Right atrium auricular region (tissue), 2 donors: ENCODE results near the gene VPS36. TPM values are rescaled to one million over a fixed set of nuclear protein-coding genes. Genes with fewer than 3 reads are reported as not detected.

Experiments used
- DNase-seq: peaks from one replicate; pipeline ENCODE4 v3.0.0-alpha.2; 2019; ENCODE audit warnings: low spot score
- H3K27ac ChIP-seq, 2 donors: fragments of 200-600 bp; sonication (generic); 1 replicate in 1 of 2; 2 replicates in 1 of 2; pipeline ENCODE4 v1.5.1; 2016 to 2019
- H3K27me3 ChIP-seq, 2 donors: fragments of 200-600 bp; sonication (generic); one replicate each; pipeline versions ENCODE4 v1.5.1 to v1.6.0; 2017 to 2019
- H3K36me3 ChIP-seq: fragments of 200-600 bp; sonication (generic); one replicate; pipeline ENCODE4 v1.5.1; 2016
- H3K4me1 ChIP-seq, 2 donors: fragments of 200-600 bp; sonication (generic); one replicate each; pipeline versions ENCODE4 v1.5.1 to v1.6.0; 2017 to 2019
- H3K4me3 ChIP-seq, 2 donors: fragments of 200-600 bp; sonication (generic); 1 replicate in 1 of 2; 2 replicates in 1 of 2; pipeline ENCODE4 v1.5.1; 2017 to 2019; ENCODE audit warnings: mild to moderate bottlenecking in 1 of 2, moderate library complexity in 1 of 2
- H3K9me3 ChIP-seq, 2 donors: fragments of 200-600 bp; sonication (generic); one replicate each; pipeline ENCODE4 v1.5.1; 2019
- total RNA-seq, 2 donors: library from RNA; depleted of rRNA; stranded (reverse); fragments of >200 nt; gene quantifications; one replicate each; pipeline ENCODE4 v1.1.0, GENCODE V29; 2016
- TF ChIP-seq, protein P1 (sequence below), 2 donors: fragments of 200-600 bp; sonication (generic); IDR thresholded peaks; one replicate each; pipeline ENCODE4 v1.5.1; 2019; ENCODE audit warnings: antibody characterized with exemption in 2 of 2

VPS36 gene
- total RNA-seq, 2 donors from 2014 or later = 28.3 to 61.3 TPM

GRCh38 chr13:52366291-52366690 lies 84.1 kb downstream of the VPS36 start:
- TF ChIP-seq, protein P1, sequence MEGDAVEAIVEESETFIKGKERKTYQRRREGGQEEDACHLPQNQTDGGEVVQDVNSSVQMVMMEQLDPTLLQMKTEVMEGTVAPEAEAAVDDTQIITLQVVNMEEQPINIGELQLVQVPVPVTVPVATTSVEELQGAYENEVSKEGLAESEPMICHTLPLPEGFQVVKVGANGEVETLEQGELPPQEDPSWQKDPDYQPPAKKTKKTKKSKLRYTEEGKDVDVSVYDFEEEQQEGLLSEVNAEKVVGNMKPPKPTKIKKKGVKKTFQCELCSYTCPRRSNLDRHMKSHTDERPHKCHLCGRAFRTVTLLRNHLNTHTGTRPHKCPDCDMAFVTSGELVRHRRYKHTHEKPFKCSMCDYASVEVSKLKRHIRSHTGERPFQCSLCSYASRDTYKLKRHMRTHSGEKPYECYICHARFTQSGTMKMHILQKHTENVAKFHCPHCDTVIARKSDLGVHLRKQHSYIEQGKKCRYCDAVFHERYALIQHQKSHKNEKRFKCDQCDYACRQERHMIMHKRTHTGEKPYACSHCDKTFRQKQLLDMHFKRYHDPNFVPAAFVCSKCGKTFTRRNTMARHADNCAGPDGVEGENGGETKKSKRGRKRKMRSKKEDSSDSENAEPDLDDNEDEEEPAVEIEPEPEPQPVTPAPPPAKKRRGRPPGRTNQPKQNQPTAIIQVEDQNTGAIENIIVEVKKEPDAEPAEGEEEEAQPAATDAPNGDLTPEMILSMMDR (IDR thresholded peaks at IDR 0.05) = no peak

More at GRCh38 chr13:52366291-52366690, 84.1 kb downstream of the VPS36 start:
- Histone ChIP-seq H3K4me1 (no peaks in the 10 kb centered on the region), H3K9me3 (no peaks in the 10 kb centered on the region), H3K27me3 (no peaks in the 10 kb centered on the region), H3K27ac (no peak overlapping the region), H3K4me3 (no peak overlapping the region), H3K36me3 (no peaks in the 10 kb centered on the region)
- no peak for DNase-seq

Other genes starting within 250 kb of the VPS36 start
- 1 to 10 TPM; 6.5 to 7.3 TPM for gene THSD1, start 44.5 kb downstream of the VPS36 start, total RNA-seq
- 1 to 10 TPM; 4.7 to 7.0 TPM for gene CKAP2, start 4.8 kb upstream of the VPS36 start, total RNA-seq
- 1 to 10 TPM; 1.8 to 2.2 TPM for gene HNRNPA1L2, start 191.8 kb upstream of the VPS36 start, total RNA-seq
- 10 to 100 TPM; 33.4 to 38.3 TPM for gene SUGT1, start 202.2 kb upstream of the VPS36 start, total RNA-seq